ENCODE data around the gene ITGA3. TPM values are rescaled to one million over a fixed set of nuclear protein-coding genes. Genes with fewer than 3 reads are reported as not detected.

Gene ITGA3
- total RNA-seq, 1 experiment from 2014 or later: 22.5 TPM

GRCh38 chr17:50046667-50047066 is 9.2 kb upstream of the ITGA3 start:
- Histone ChIP-seq H3K14ac (ENCODE audit: insufficient read depth, low read length) (no peak overlapping the region), H2BK15ac (ENCODE audit: low read depth, low read length) (no peak overlapping the region), H3K18ac (ENCODE audit: insufficient read length, low read depth, low read length) (no peak overlapping the region), H2BK12ac (ENCODE audit: insufficient read length, low read depth, low read length) (no peak overlapping the region), H3K4me2 (ENCODE audit: insufficient read depth, insufficient read length, low read length) (no peak overlapping the region), H3T11ph (ENCODE audit: low read length) (no peak overlapping the region), H3K56ac (ENCODE audit: insufficient read length, low read depth, low read length) (no peak overlapping the region), H3K9ac (ENCODE audit: extremely low read depth, insufficient read length, low read length) (no peak overlapping the region), H3K23ac (ENCODE audit: insufficient read length, low read depth, low read length) (no peak overlapping the region), H2AFZ (ENCODE audit: low read length) (no peak overlapping the region), H4K20me1 (ENCODE audit: control insufficient read depth, insufficient read depth, insufficient read length) (no peaks in the 10 kb centered on the region), H4K91ac (ENCODE audit: insufficient read length, low read depth, low read length) (no peak overlapping the region), H2BK20ac (ENCODE audit: low read depth, low read length, poor library complexity, severe bottlenecking) (no peak overlapping the region), H3K79me1 (ENCODE audit: insufficient read depth, low read depth, low read length, poor library complexity, severe bottlenecking) (no peaks in the 10 kb centered on the region), H3K27me3 (ENCODE audit: insufficient read depth, low read length) (no peaks in the 10 kb centered on the region), H2AK5ac (ENCODE audit: insufficient read length, low read length) (no peak overlapping the region), H3K4me1 (ENCODE audit: insufficient read depth, low read length) (peaks cover 7% of the 10 kb centered on the region; the same call in 1 of the 2 replicates), H3K79me2 (ENCODE audit: insufficient read depth, low read length) (no peaks in the 10 kb centered on the region), H3K27ac (ENCODE audit: insufficient read length, low read depth, low read length) (no peak overlapping the region), H4K8ac (replicated peaks; ENCODE audit: insufficient read length, low read depth, low read length) (no peak overlapping the region), H3K23me2 (ENCODE audit: insufficient read length, low read depth, low read length, poor library complexity, severe bottlenecking) (no peaks in the 10 kb centered on the region), H3K4ac (ENCODE audit: low read depth, low read length) (no peak overlapping the region), H2BK5ac (ENCODE audit: insufficient read length, low read length) (no peak overlapping the region), H3K9me3 (ENCODE audit: control insufficient read depth, low read depth, low read length) (no peaks in the 10 kb centered on the region), H4K5ac (ENCODE audit: insufficient read length, low read depth, low read length) (no peak overlapping the region), H2BK120ac (ENCODE audit: low read depth, low read length, poor library complexity, severe bottlenecking) (no peak overlapping the region)
- H3K4me1 Mint-ChIP-seq: peaks cover 34 to 38% of the 10 kb centered on the region in 2 experiments
- no peaks in the 10 kb centered on the region for H3K9me3 Mint-ChIP-seq
- H3K27ac Mint-ChIP-seq: peak overlapping the region in 1 of 3 experiments; percentile 53; a peak in 1 of 7 replicates
- peaks cover 4% of the 10 kb centered on the region for H3K27me3 Mint-ChIP-seq (ENCODE audit: low read depth)
- no peak for TF ChIP-seq CTCF (conservative IDR thresholded peaks at IDR 0.05)
- no peaks in the 10 kb centered on the region; a peak in 1 of 7 replicates for H3K36me3 Mint-ChIP-seq (ENCODE audit: insufficient read depth in 1 of 3, low read depth in 3 of 3)
- no CpG with 5 or more reads among the region's 6 CpGs for WGBS (ENCODE audit: extremely low coverage, insufficient read length, low lambda C conversion rate)
- no peak overlapping the region for H3K4me3 Mint-ChIP-seq
- DNase-seq: no peak
